ENCODE data around the gene RNF146. TPM values are rescaled to one million over a fixed set of nuclear protein-coding genes. Genes with fewer than 3 reads are reported as not detected.
A peak's percentile ranks its signal among the peaks of the same experiment; 100 is the strongest.

The RNF146 gene
- total and polyA plus RNA-seq, 10 of the 15 experiments (the other 5 are each of a cell fraction or from before 2014, with no cell fraction given) = 9.3 to 33.0 (median 17.8) TPM

- TF ChIP-seq CEBPZ (IDR thresholded peaks at IDR 0.05; ENCODE audit: low read depth, low read length) (no peak), KAT2A (conservative IDR thresholded peaks at IDR 0.05; ENCODE audit: control insufficient read depth, low read depth, low read length) (no peak), EED (IDR thresholded peaks at IDR 0.05; ENCODE audit: low read depth) (no peak), EP300 (IDR thresholded peaks at IDR 0.05; ENCODE audit: borderline replicate concordance in 1 of 2, control insufficient read depth in 1 of 2, low read depth in 2 of 2, low read length in 2 of 2) (no peak), TCF12 (IDR thresholded peaks at IDR 0.05; ENCODE audit: low read depth, low read length) (no peak), ZNF274 (IDR thresholded peaks at IDR 0.05; ENCODE audit: insufficient read depth, insufficient read length) (no peak), CUX1 (IDR thresholded peaks at IDR 0.05; ENCODE audit: insufficient replicate concordance, low read depth, low read length) (no peak), CHD1 (IDR thresholded peaks at IDR 0.05; ENCODE audit: low read depth, low read length) (no peak), MLLT1 (IDR thresholded peaks at IDR 0.05) (no peak), SPI1 (IDR thresholded peaks at IDR 0.05; ENCODE audit: borderline replicate concordance, insufficient read depth, low read depth, low read length) (peak; percentile 20; the same call in 1 of the 2 replicates), ATF7 (IDR thresholded peaks at IDR 0.05; ENCODE audit: low read depth) (peak; percentile 30; the same call in 1 of the 2 replicates), SMC3 (IDR thresholded peaks at IDR 0.05; ENCODE audit: borderline replicate concordance, low read length) (peak; percentile 64; the same call in 1 of the 2 replicates), BRCA1 (IDR thresholded peaks at IDR 0.05; ENCODE audit: low read depth, low read length) (no peak), NFYA (IDR thresholded peaks at IDR 0.05; ENCODE audit: borderline replicate concordance, low read depth, low read length) (no peak), SMARCA5 (IDR thresholded peaks at IDR 0.05) (no peak), ATF2 (IDR thresholded peaks at IDR 0.05; ENCODE audit: low read length) (no peak), MYC (IDR thresholded peaks at IDR 0.05; ENCODE audit: insufficient read depth, insufficient read length, insufficient replicate concordance, low read length, severe bottlenecking) (no peak)
Measured at GRCh38 chr6:127302728-127303660, 36.3 kb downstream of the RNF146 start (continued).
